Measurements from ENCODE around the gene SELENON. TPM values are rescaled to one million over a fixed set of nuclear protein-coding genes. Genes with fewer than 3 reads are reported as not detected.

Gene SELENON
- total and polyA plus RNA-seq, 2 of the 4 experiments (the other 2 are of a cell fraction), result 9.1 to 114 TPM

- H3K18ac ChIP-seq (ENCODE audit: low read depth, low read length), result no peak overlapping the region
- ATAC-seq (ENCODE audit: low read depth) (no peak), DNase-seq (no peak)
- dilution Hi-C loops (cut with HindIII; ENCODE audit: low sequenced_read_pairs, unreplicated experiment), result no loop called here
- TF ChIP-seq POLR2A (IDR thresholded peaks at IDR 0.05; ENCODE audit: low read depth, low read length) (no peak), CTCF (conservative IDR thresholded peaks at IDR 0.05; ENCODE audit: low read depth, low read length) (no peak), SMC3 (IDR thresholded peaks at IDR 0.05; ENCODE audit: low read depth, low read length) (no peak), USF2 (IDR thresholded peaks at IDR 0.05; ENCODE audit: low read depth, low read length) (no peak), MXI1 (IDR thresholded peaks at IDR 0.05; ENCODE audit: borderline replicate concordance, low read depth, low read length) (no peak), NFE2L2 (IDR thresholded peaks at IDR 0.05; ENCODE audit: low read depth, low read length) (no peak), CEBPB (IDR thresholded peaks at IDR 0.05; ENCODE audit: low read depth, low read length) (no peak), RCOR1 (IDR thresholded peaks at IDR 0.05; ENCODE audit: insufficient replicate concordance, low read length) (no peak), CHD1 (IDR thresholded peaks at IDR 0.05; ENCODE audit: low read depth, low read length) (no peak), ELK1 (IDR thresholded peaks at IDR 0.05; ENCODE audit: borderline replicate concordance, low read depth, low read length) (no peak), RFX5 (IDR thresholded peaks at IDR 0.05; ENCODE audit: low read depth, low read length) (no peak), BHLHE40 (IDR thresholded peaks at IDR 0.05; ENCODE audit: low read depth, low read length) (no peak), RAD21 (IDR thresholded peaks at IDR 0.05; ENCODE audit: low read length) (no peak), MAFK (IDR thresholded peaks at IDR 0.05; ENCODE audit: low read depth, low read length) (no peak), FOS (IDR thresholded peaks at IDR 0.05; ENCODE audit: low read depth, low read length) (no peak)
- no peak overlapping the region for H3K4ac ChIP-seq (ENCODE audit: low read depth, low read length)
- no peak overlapping the region for H3K23ac ChIP-seq (ENCODE audit: low read depth, low read length)
- H3K4me2 ChIP-seq (ENCODE audit: low read depth, low read length), result no peak overlapping the region
- H2AK9ac ChIP-seq (replicated peaks; ENCODE audit: low read depth, low read length, poor library complexity), result no peak overlapping the region
- H2BK20ac ChIP-seq (ENCODE audit: low read depth, low read length), result no peak overlapping the region
- POLR2A ChIA-PET (ENCODE audit: unreplicated experiment), result no interaction called here
- H3K4me3 ChIP-seq (ENCODE audit: insufficient read depth, low read depth, low read length), result no peak overlapping the region
- H2AFZ ChIP-seq (replicated peaks; ENCODE audit: low read length, poor library complexity), result no peak overlapping the region
- H2BK5ac ChIP-seq (ENCODE audit: low read depth, low read length, poor library complexity, severe bottlenecking), result no peak overlapping the region
- no peak overlapping the region for H3K9ac ChIP-seq (ENCODE audit: low read depth, low read length)
- peaks cover 3 to 10% of the 10 kb centered on the region in 2 experiments; a peak in 2 of 4 replicates for H3K79me1 ChIP-seq (ENCODE audit: low read depth in 1 of 2, low read length in 2 of 2)
- H4K20me1 ChIP-seq (ENCODE audit: insufficient read depth, low read length), result no peaks in the 10 kb centered on the region
- WGBS, 2 experiments (ENCODE audit: extremely low coverage in 2 of 2, insufficient read length in 1 of 2), result 100% methylated on average over 1 of the region's 5 CpGs; no CpG with 5 or more reads in 1 of the 2 experiments
- H3K36me3 ChIP-seq (ENCODE audit: control insufficient read depth, insufficient read depth, low read length), result peaks cover 44% of the 10 kb centered on the region
- H2BK15ac ChIP-seq (ENCODE audit: low read depth, low read length), result no peak overlapping the region
- H2BK120ac ChIP-seq (ENCODE audit: low read depth, low read length), result no peak overlapping the region
- no peak overlapping the region for H3K27ac ChIP-seq (ENCODE audit: insufficient read depth, low read length)
- H3K9me3 ChIP-seq (ENCODE audit: control insufficient read depth, insufficient read depth, low read length), result no peaks in the 10 kb centered on the region
- no peak overlapping the region for H4K91ac ChIP-seq (ENCODE audit: insufficient read depth, low read depth, low read length)
- H3K56ac ChIP-seq (ENCODE audit: extremely low read depth, insufficient read depth, low read length), result no peak overlapping the region
- intact Hi-C loops (cut with micrococcal nuclease), result no loop called here
- H4K5ac ChIP-seq (ENCODE audit: low read depth, low read length), result no peak overlapping the region
- H3K27me3 ChIP-seq (ENCODE audit: control insufficient read depth, insufficient read depth, low read length), result no peaks in the 10 kb centered on the region
- H3K14ac ChIP-seq (replicated peaks; ENCODE audit: low read depth, low read length), result no peak overlapping the region
- no peaks in the 10 kb centered on the region; the same call in 1 of the 2 replicates for H3K9me1 ChIP-seq (ENCODE audit: insufficient read depth, low read length)
- no peak overlapping the region for H4K8ac ChIP-seq (ENCODE audit: low read depth in 2 of 2, low read length in 2 of 2)
- CTCF ChIA-PET, result no interaction called here
- no peaks in the 10 kb centered on the region for H3K4me1 ChIP-seq (ENCODE audit: control insufficient read depth, insufficient read depth, low read length)
- in situ Hi-C loops (cut with MboI; ENCODE audit: low sequenced_read_pairs), result no loop called here
- no TSS peak for BruUV-seq (replicated peaks)
- no peak overlapping the region for H2AK5ac ChIP-seq (ENCODE audit: low read depth, low read length)
These were observed 33.2 kb downstream of the SELENON start for GRCh38 chr1:25833158-25833557.
